ENCODE data around the gene SPESP1.

Gene SPESP1

GRCh38 chr15:68991723-68992122 is 61.4 kb downstream of the SPESP1 start:
- no peak for TF ChIP-seq CTCF (conservative IDR thresholded peaks at IDR 0.05)
- no peak overlapping the region for H3K27ac ChIP-seq

- no peak for TF ChIP-seq CTCF (conservative IDR thresholded peaks at IDR 0.05)
- H3K27ac ChIP-seq: no peak overlapping the region
These were observed 62.4 kb downstream of the SPESP1 start for GRCh38 chr15:68992696-68993095.

- no peak overlapping the region for H3K27ac ChIP-seq
- TF ChIP-seq CTCF (conservative IDR thresholded peaks at IDR 0.05): no peak
These were observed 63.0 kb downstream of the SPESP1 start for GRCh38 chr15:68993276-68993675.

DNA sequence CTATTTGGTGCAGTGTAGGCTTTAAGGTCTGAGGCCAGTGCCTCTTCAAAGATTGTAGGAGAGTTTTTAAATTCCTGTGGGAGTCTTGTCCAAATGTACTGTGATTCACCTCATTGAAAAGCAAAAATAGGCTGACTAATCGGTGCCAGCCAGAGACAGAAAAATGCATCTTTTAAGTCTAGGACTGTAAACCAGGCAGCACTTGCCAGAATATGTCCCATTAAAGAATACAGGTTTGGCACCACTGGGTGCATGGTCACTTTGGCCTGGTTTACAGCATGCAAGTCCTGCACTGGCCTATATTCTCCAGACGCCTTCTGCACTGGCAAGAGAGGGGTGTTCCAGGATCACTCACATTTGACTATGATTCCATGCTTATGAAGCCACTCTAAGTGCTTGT is 63.8 kb downstream of the SPESP1 start:
- H3K27ac ChIP-seq: no peak overlapping the region

DNA sequence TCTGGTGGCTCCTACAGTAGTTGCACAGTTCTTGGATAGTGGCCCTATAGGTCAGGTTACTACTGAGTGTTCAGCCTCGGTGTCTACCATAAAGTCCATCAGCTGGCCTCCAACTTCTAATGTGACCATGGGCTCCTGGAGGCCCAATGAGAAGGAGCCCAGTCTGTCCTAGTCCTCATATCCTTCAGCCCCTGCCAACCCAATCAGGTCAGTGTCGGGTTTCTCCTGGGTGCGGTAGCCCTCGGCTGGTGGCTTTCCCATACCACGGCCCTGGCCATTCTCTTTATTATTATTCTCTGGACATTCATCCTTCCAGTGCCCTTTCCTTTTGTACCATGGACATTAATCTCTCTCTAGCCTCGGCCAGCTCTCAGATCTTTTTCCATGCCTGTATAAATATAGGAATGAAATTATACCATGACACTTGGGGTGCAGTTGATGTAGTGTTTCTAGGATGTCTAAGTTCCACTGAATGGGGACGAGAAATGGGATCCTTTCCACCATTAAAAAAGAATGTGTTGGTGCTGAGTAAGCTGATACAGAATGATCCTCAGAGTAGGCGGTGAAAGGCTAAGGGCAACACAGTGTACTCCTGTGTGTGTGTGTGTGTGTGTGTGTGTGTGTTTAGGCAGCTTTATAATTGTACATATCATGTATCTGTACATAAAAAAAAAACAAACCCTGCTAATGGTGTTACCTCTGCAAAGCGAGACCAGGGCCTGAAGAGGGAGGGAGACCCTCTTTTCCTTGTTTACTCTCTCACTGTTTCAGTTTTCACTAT is 64.8 kb downstream of the SPESP1 start:
- TF ChIP-seq CTCF (conservative IDR thresholded peaks at IDR 0.05): no peak
- H3K27ac ChIP-seq: no peak overlapping the region

More for the DNA sequence above, 63.8 kb downstream of the SPESP1 start:
- TF ChIP-seq CTCF (conservative IDR thresholded peaks at IDR 0.05): no peak
